Measurements from ENCODE around the gene HOXD13.
A peak's percentile ranks its signal among the peaks of the same experiment; 100 is the strongest.

Gene HOXD13

DNA sequence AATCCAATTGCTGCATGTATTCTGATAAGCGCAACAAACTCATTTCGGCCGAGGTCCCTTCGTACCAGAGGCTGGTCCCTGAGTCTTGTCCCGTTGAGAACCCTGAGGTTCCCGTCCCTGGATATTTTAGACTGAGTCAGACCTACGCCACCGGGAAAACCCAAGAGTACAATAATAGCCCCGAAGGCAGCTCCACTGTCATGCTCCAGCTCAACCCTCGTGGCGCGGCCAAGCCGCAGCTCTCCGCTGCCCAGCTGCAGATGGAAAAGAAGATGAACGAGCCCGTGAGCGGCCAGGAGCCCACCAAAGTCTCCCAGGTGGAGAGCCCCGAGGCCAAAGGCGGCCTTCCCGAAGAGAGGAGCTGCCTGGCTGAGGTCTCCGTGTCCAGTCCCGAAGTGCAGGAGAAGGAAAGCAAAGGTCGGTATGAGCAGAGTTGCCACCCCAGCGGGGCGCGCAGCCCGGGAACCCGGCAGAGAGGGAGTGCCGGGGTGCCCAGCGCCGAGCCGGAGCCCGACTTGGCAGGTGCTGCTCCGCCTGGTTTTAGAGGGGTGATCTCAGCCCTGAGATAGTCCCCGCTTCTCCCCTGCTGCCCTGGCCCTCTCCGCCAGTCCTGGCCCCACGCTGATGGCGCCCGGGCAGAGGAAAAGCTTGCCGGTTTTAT lies 24.8 kb downstream of the HOXD13 start:
- no peak for FAIRE-seq
- no peak for DNase-seq (ENCODE audit: insufficient read length, low spot score)

DNA sequence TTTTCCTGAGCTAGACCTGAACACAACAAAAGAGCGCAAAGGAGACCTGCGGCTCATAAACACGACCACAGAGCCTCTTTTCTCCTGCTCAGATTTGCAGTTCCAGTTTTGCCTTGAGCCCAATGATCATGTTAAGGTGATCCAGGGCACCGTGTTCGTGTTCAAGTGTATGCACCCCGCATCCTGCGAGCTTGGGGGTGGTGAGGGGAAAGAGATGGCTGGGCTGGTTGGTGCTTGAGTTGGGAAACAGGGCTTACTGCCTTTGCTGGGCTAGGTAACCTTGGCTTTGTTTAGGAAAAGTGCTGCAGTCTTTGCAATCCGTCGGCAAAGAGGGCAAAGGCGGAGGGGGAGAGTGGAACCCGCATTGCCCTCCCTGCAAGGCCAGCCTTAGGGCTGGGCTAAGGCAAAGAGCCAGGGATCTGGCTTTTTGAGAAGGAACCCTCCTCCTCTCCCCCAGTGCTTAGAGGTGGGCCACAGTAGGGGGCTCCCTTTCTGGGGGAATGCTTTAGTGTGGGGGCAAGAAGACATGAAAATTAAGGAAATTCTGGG lies 25.4 kb downstream of the HOXD13 start:
- FAIRE-seq: no peak

DNA sequence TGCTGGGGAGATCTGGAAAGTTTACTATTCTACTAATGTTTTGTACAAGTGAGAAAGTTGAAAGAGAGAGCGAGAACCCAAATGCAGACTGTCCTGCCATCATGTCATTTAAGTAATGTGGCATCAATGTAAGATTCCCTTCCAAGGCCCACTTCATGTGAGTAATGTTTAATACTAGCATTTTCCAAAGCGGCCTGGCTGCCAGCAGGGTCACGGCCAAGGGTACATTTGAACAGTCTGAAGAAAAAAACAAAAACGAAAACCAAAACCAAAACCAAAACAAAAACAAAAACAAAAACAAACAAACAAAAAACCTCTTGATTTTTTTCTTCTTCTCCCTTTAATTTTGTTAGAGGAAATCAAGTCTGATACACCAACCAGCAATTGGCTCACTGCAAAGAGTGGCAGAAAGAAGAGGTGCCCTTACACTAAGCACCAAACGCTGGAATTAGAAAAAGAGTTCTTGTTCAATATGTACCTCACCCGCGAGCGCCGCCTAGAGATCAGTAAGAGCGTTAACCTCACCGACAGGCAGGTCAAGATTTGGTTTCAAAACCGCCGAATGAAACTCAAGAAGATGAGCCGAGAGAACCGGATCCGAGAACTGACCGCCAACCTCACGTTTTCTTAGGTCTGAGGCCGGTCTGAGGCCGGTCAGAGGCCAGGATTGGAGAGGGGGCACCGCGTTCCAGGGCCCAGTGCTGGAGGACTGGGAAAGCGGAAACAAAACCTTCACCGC lies 26.2 kb downstream of the HOXD13 start:
- FAIRE-seq (peak; percentile 63), DNase-seq (ENCODE audit: insufficient read length, low spot score) (no peak)

More for the DNA sequence above, 25.4 kb downstream of the HOXD13 start:
- DNase-seq (ENCODE audit: insufficient read length, low spot score): no peak

DNA sequence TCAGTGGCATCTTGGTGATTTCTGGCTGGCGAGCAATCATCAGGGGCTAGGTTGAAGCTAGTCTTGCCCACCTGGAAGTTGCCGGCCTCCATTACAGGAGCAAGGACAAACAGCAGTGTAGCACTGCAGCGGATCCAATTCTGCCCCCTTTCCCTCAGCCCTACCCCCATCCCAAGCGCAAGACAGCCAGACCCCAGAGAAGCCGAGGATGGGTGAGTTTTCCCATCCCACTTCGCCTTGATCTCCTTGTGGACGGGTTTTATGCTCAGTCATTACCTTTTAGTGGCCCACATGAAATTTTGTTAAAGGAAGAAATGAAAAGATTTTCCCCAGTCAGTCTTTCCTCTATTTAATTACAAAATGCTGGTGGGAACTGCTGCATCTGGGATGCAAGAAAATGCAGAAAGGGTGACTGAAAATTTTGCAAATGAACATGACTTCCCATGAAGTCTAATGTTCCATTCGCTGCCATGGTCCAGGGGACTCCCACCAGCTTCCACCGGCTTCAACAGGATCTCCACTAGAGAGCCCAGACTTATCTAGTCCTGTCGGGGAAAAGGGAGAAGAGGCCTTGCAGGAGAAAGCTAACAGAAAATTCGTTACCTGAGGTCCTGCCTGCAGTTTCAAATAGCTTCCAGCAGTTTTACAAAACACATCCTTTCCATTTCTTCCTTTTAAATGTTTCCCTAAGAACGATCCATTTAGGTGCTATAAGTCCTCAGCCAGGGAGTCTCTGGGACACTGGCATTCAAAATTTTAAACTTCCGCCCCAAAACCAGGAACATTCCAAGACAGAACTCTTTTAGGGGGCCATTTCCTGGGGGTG lies 28.1 kb downstream of the HOXD13 start:
- no peak for DNase-seq (ENCODE audit: insufficient read length, low spot score)

DNA sequence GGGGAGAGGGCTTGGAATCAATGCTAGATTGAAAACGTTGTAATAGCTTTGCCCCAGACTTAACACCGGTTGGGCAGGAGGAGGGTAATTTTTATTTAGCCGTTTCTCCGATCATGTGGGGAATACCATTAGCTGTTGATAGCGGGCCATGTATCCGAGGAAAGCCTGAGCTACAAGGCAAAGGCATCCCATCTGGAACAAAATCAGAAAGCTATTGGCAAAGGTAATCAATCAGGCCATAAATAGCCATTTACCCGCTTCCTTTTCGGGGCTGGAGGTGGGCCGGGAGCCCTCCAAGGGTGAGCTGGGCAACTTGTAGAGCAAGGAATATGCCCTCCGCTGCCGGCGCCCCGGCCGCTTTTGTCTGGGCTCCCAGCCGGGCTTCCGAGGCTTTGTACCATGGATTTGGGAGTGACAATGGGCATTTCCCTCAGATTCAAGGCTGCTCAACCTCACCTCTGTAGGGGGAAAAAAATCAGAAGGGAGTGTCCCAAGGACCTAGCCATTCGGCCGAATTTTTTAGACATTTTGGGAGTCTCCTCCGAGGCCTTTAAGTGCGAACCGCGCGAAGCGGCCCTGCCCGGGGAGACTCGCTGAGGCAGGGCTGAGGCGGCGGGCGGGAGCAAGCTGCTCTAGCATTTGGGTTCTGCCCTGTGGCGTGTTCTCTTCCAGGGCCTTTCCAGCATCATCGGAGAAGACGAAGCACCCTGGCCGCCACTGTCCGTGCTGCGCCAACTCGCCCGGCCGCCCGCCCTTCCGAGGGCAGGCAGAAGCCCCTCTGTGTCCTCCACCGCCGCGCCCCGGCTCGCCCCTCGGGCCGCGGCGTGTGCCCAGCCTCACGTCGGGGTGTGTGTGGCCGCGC lies 28.9 kb downstream of the HOXD13 start:
- no peak for FAIRE-seq

More for the DNA sequence above, 28.1 kb downstream of the HOXD13 start:
- FAIRE-seq: no peak

DNA sequence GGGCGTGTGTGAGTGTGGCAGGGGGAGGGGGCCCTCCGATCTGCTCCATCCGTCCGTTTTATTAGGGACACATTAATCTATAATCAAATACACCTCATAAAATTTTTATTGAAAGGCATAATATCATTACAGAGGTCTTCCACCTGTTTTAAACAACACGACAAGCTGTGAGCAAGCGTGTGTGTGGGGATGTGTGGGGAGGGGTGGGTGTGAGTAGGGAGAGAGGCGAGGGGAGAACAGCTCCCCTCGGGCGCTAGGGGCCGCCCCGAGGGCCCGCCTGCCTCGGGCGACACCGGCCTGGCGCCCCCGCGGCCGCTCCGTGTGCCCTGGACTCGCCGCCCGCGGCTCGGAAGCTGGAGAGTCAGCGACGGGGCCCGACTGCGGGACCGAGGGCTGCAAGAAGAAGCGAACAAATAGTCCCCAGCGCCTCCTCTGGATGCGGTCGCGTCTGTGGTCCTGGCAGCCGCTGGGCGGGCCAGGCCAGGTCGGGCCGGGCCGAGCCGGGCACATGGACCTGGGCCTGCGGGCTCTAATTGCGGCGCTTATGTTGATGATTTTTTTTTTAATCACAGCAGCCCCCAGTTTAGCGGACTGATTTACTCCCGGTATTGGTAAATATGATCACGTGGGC lies 29.6 kb downstream of the HOXD13 start:
- no peak for FAIRE-seq
- DNase-seq (ENCODE audit: insufficient read length, low spot score): no peak

More for the DNA sequence above, 28.9 kb downstream of the HOXD13 start:
- no peak for DNase-seq (ENCODE audit: insufficient read length, low spot score)

DNA sequence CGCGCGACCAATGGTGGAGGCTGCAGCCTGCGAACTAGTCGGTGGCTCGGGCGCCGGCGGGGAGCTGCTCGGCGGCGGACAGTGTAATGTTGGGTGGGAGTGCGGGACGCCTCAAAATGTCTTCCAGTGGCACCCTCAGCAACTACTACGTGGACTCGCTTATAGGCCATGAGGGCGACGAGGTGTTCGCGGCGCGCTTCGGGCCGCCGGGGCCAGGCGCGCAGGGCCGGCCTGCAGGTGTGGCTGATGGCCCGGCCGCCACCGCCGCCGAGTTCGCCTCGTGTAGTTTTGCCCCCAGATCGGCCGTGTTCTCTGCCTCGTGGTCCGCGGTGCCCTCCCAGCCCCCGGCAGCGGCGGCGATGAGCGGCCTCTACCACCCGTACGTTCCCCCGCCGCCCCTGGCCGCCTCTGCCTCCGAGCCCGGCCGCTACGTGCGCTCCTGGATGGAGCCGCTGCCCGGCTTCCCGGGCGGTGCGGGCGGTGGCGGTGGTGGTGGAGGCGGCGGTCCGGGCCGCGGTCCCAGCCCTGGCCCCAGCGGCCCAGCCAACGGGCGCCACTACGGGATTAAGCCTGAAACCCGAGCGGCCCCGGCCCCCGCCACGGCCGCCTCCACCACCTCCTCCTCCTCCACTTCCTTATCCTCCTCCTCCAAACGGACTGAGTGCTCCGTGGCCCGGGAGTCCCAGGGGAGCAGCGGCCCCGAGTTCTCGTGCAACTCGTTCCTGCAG lies 30.3 kb downstream of the HOXD13 start, which contains the start of gene HOXD9:
Gene HOXD9 (plus strand): TSS at position 37 of the 728 bp plus-strand sequence. CDS start 50 bp downstream, at position 87.
- no peak for DNase-seq (ENCODE audit: insufficient read length, low spot score)
- FAIRE-seq: no peak

DNA sequence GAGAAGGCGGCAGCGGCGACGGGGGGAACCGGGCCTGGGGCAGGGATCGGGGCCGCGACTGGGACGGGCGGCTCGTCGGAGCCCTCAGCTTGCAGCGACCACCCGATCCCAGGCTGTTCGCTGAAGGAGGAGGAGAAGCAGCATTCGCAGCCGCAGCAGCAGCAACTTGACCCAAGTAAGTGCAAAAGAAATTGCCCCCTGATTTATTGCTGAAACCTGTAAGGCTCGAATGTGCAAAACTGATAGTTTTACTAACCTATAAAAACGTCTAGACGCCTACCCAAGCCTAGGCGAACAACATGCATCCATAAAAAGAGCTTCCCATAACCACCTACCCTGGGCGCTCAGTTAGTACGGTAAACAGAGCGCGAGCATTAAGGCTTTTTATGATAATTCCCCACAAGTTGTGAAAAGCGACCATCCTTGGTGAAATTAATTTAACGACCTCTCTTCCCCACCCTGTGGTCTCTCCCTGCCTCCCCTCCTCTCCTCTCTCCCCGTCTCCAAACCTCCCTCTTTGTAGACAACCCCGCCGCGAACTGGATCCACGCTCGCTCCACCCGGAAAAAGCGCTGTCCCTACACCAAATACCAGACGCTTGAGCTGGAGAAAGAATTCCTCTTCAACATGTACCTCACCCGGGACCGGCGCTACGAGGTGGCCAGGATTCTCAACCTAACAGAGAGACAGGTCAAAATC lies 31.0 kb downstream of the HOXD13 start:
- DNase-seq (ENCODE audit: insufficient read length, low spot score) (no peak), FAIRE-seq (no peak)

DNA sequence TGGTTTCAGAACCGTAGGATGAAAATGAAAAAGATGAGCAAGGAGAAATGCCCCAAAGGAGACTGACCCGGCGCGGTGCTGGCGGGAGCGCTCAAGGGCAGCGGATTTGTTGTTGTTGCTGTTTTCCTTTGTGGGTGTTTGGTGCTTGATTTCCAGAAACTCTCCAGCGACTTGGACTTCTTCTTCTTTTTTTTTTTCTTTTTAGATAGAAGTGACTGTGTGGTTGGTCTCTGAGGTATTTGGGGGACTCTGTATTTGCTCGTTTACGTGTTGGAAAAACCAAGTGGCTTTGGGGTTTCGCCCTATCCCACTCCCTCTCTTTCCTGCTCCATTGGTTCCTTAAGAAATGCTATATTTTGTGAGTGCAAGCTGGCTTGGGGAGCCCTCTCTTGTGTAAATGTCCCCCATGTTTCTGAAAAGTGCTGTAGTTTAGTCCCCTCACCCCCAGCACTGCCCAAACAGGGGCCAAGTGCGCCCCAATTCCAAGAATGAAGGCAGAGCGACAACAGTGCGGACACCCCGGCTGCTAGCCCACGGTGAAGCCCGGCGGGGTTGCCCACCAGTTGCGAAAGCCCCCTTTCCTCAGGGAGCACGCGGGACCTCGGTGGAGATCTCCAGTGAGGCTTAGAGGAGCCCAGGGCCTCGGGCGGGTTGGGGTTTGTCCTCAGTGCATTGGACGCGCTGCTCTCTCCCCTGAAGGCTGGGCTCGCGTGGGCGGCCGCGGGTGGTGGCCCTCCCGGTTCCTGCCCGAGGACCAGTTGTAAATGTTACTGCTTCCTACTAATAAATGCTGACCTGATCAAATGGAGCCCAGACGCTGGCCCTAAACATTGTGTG lies 31.8 kb downstream of the HOXD13 start:
- DNase-seq (ENCODE audit: insufficient read length, low spot score) (no peak), FAIRE-seq (no peak)

DNA sequence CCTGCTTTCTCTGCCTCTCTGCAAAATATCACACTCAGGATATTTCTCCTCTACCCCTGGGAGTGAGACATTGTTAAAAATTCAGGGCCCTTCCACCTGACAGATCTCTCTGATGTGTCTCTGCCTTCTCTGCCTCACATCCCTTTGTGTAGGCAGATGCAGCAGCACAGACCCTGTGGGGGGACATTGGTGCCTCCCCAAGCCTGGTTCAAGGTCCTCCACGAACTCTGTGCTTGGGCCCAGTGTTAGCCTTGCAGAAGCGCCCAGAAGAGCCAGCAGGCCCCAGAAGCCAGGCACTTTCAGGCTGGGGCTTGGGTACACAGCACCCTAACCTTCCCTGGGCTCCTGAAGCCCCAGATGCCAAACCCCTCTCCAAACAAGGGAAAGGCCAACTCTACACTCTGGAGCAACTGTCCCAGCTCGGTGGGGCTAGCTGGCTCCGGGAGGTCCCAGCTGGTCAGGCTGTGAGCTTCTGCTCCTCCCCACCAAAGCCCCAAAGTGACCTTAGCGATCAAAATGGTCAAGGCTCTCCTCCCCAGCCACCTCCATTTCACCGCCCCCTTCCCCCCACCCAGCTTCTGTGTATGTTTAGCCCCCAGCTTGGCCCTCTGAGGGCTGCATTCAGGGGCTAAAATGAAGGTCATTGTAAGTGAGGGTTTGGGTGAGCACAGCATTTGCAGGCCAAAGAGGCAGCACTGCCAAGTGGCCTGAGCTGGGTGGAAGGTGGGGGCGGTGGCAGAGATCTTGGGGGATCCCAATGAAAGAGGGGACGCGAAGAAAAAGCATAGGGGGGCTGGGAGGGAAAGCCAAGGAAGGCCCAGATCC lies 32.6 kb downstream of the HOXD13 start:
- no peak for FAIRE-seq

DNA sequence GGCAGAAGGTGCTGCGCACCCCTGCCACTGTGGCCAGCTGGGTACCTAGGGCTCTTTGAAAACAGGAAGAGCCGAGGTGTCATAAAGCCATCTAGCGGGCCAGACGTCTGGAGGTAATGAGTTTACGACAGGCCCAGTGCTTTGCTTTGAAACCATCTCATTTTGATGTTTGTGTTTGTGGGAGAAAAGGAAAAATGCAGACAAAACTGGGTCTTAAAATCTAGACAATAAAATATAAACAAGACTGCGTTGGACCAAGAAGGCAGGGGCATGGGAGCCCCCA lies 33.2 kb downstream of the HOXD13 start:
- no peak for FAIRE-seq
- no peak for DNase-seq (ENCODE audit: insufficient read length, low spot score)

More for the DNA sequence above, 32.6 kb downstream of the HOXD13 start:
- DNase-seq (ENCODE audit: insufficient read length, low spot score): no peak

DNA sequence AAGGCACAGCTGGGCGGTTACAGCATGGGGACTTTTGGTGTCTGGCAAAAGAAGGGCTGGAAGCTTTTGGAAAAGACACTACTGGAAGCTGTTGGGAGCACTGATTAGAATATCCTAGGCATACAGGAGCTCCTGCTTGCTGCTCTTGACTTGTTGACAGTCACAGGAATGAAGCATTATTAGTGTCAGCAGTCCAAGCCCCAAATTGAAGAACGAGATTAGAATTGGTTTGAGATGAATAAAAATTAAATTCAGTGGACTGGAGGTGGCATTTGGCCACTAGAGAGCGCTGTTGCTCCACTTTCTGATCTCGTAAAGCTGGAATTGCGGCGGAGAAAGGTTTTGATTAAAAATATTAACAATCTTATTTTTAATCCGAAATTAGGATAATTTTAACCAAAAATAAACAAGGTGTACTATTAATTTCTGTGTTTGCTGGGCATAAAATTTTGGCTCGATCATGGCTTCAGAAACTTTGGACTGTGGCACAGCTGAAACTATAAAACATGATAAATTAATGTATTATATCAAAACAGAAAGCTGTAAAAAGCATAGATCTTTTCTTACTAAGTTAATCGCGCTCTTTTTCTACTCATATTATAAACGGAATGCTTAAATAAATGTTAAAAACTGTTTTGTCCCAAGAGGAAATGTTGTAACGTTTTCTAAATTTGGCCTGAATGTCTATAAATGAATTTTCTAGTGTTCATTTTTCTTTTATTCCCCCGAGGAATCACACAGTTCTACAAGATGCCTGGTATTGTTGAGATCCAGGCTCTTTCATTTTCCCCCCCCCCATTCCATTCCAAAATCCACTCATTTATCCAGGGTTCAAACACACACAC lies 34.6 kb downstream of the HOXD13 start:
- DNase-seq (ENCODE audit: insufficient read length, low spot score): no peak
- FAIRE-seq: no peak

DNA sequence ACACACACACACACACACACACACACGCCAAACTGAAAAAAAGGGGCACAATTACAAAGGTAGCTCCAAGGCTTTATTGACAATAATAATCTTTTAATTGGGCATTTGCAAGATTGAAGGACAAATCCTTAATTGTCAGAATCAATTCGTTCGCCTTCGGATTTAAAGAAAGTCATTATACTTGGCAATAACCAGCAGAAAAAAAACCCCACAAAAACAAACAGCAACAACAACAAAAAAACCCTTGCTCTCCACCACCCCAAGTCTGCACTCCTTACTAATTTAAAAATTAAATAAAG lies 35.2 kb downstream of the HOXD13 start:
- FAIRE-seq (no peak), DNase-seq (ENCODE audit: insufficient read length, low spot score) (no peak)

DNA sequence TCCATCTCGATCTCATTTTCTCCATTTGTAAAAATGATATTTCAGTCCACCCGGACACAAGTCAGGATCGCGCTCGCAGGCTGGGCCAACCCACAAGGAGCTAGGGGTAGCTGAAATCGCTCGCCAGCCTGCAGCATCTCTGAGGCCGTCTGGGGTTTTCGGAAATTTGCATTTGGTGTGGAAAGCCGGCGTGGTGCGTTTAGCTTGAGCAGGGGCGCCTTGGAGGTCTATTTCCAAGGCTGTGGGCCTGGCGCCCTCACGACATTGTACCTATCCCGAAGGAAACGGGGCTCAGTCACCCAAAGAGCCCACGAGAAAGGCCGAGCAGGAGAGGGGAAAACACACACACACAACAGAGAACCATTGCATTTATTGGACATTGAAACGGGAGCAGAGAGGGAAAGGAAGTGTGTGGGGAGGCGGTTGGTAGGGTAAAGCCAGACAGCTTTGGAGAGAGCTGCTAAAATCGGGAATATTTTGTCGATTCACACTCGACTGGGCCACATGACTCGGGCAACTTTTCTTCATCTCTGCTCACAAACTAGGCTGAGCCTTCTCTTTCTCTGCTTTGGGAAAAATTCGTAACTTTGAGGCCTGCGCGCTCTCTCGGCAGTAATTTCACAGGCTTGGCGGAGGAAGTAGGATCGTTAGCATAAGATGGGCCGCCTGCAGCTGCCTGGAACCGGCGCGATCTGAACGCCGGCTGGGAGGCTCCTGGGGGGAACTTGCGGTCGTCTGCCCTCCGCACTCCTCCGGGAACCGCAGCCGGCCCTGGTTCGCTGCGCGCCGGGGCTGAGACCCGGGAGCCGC lies 35.9 kb downstream of the HOXD13 start:
- DNase-seq (ENCODE audit: insufficient read length, low spot score) (no peak), FAIRE-seq (no peak)

All from HTR-8/SVneo (cell line).